ENCODE results near the gene RGS16. TPM values are rescaled to one million over a fixed set of nuclear protein-coding genes. Genes with fewer than 3 reads are reported as not detected.

RGS16 gene
- total RNA-seq, 1 donor from 2014 or later: 1.2 TPM

DNA sequence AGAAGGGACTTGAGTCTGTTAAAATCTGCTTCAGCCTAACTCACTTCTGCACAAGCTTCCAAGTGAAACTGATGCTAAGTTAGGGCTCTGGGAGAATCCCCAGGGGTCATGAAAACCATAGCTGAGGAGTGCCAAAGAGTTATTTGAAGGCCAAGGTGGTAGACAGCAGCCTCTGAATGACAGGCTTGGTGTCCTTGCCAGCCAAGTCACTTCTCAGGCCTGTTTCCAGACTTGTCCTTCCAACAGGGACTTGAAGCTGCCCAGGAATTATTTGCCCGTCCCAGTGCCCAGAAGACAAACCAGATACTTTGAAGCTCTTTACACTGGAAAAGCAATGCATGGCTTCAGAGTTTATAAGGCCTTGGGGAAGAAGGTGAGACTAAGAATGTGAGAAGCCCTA, 48.7 kb downstream of the RGS16 start:
- no peak overlapping the region for H3K4me3 ChIP-seq
- no peak for DNase-seq (ENCODE audit: extremely low spot score in 2 of 2)
- no peaks in the 10 kb centered on the region for H3K4me1 ChIP-seq
- no peaks in the 10 kb centered on the region for H3K27me3 ChIP-seq
- intact Hi-C loops (cut with DNase I): no loop called here
- H3K9me3 ChIP-seq: no peaks in the 10 kb centered on the region
- TF ChIP-seq, protein P1, sequence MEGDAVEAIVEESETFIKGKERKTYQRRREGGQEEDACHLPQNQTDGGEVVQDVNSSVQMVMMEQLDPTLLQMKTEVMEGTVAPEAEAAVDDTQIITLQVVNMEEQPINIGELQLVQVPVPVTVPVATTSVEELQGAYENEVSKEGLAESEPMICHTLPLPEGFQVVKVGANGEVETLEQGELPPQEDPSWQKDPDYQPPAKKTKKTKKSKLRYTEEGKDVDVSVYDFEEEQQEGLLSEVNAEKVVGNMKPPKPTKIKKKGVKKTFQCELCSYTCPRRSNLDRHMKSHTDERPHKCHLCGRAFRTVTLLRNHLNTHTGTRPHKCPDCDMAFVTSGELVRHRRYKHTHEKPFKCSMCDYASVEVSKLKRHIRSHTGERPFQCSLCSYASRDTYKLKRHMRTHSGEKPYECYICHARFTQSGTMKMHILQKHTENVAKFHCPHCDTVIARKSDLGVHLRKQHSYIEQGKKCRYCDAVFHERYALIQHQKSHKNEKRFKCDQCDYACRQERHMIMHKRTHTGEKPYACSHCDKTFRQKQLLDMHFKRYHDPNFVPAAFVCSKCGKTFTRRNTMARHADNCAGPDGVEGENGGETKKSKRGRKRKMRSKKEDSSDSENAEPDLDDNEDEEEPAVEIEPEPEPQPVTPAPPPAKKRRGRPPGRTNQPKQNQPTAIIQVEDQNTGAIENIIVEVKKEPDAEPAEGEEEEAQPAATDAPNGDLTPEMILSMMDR (IDR thresholded peaks at IDR 0.05): no peak
- TF ChIP-seq POLR2A (IDR thresholded peaks at IDR 0.05) (no peak), POLR2AphosphoS5 (IDR thresholded peaks at IDR 0.05; ENCODE audit: insufficient read depth in 1 of 2, low read depth in 1 of 2) (no peak)
- H3K36me3 ChIP-seq: no peaks in the 10 kb centered on the region
- no peak overlapping the region for H3K27ac ChIP-seq

DNA sequence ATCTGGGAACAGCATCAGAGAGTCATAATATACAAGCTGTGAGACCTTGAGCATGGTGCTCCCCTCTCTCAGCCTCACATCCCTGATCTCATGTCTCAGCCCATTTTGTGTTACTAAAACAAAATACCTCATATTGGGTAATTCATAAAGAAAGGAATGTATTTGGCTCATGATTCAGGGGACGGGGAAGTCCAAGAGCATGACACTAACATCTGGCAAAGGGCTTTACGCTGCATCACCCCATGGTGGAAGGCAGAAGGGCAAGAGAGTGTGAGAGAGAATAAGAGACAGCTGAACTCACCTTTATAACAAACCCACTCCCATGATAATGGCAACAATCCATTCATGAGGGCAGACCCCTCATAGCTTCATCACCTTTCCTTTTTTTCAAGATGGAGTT, 51.7 kb downstream of the RGS16 start:
- TF ChIP-seq, protein P1 (IDR thresholded peaks at IDR 0.05): no peak
- no peak for TF ChIP-seq POLR2AphosphoS5 (IDR thresholded peaks at IDR 0.05; ENCODE audit: insufficient read depth in 1 of 2, low read depth in 1 of 2)
- TF ChIP-seq POLR2A (IDR thresholded peaks at IDR 0.05): no peak
- intact Hi-C loops (cut with DNase I): no loop called here
- H3K9me3 ChIP-seq: no peaks in the 10 kb centered on the region
- no peaks in the 10 kb centered on the region for H3K4me1 ChIP-seq
- no peak overlapping the region for H3K27ac ChIP-seq
- no peaks in the 10 kb centered on the region for H3K27me3 ChIP-seq
- DNase-seq (ENCODE audit: extremely low spot score in 2 of 2): no peak
- H3K36me3 ChIP-seq: no peaks in the 10 kb centered on the region
- no peak overlapping the region for H3K4me3 ChIP-seq

DNA sequence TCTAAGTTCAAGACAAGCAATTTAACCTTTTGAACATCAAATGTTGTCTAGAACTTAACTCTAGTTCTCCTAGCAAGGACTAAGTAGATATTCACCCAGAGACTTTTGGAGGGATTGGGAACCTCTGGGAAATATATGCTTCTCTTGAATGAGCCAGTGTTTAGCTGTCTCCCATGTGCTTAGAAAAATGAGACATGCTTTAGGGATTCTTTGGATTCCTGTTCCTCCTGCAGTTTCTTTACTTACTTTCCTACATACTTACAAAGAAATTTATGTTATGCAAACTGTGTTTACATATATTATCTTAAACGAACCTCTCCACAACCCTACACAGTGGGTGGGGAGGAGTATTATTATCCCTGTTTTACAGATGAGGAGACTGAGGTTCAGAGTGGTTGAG, 54.4 kb downstream of the RGS16 start:
- no peaks in the 10 kb centered on the region for H3K4me1 ChIP-seq
- no peaks in the 10 kb centered on the region for H3K27me3 ChIP-seq
- H3K36me3 ChIP-seq: no peaks in the 10 kb centered on the region
- intact Hi-C loops (cut with DNase I): no loop called here
- no peaks in the 10 kb centered on the region for H3K9me3 ChIP-seq
- H3K4me3 ChIP-seq: no peak overlapping the region
- no peak overlapping the region for H3K27ac ChIP-seq
- TF ChIP-seq POLR2AphosphoS5 (IDR thresholded peaks at IDR 0.05; ENCODE audit: insufficient read depth in 1 of 2, low read depth in 1 of 2): no peak
- TF ChIP-seq, protein P1 (IDR thresholded peaks at IDR 0.05): no peak
- TF ChIP-seq POLR2A (IDR thresholded peaks at IDR 0.05): no peak
- DNase-seq (ENCODE audit: extremely low spot score in 2 of 2): no peak

DNA sequence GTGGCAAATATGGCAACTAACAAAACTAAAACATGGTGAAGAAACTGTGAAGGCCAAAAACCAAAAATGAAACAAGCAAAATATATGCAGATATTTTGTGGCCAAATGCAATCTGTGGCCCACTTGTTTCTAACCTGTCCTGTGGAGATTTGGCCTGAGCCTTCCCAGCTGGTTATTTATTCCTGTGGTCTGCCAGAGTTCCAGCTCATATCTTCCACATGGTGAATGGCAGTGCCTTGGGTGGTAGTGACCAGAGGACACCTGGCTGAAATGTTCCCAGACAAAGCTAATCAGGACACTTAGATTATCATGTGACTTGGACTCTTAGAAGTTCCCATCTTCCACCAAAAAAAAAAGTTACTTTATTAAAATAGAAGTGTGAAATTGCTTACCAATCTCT, 54.8 kb downstream of the RGS16 start:
- no peaks in the 10 kb centered on the region for H3K9me3 ChIP-seq
- no peaks in the 10 kb centered on the region for H3K27me3 ChIP-seq
- TF ChIP-seq POLR2A (IDR thresholded peaks at IDR 0.05): no peak
- TF ChIP-seq POLR2AphosphoS5 (IDR thresholded peaks at IDR 0.05; ENCODE audit: insufficient read depth in 1 of 2, low read depth in 1 of 2): no peak
- TF ChIP-seq, protein P1 (IDR thresholded peaks at IDR 0.05): no peak
- no peak overlapping the region for H3K4me3 ChIP-seq
- H3K4me1 ChIP-seq: no peaks in the 10 kb centered on the region
- DNase-seq (ENCODE audit: extremely low spot score in 2 of 2): no peak
- intact Hi-C loops (cut with DNase I): no loop called here
- H3K36me3 ChIP-seq: no peaks in the 10 kb centered on the region
- no peak overlapping the region for H3K27ac ChIP-seq

Small RNA genes within 50 kb of the gene (small RNA-seq; reads per million reads assigned to genes)
- not detected for gene RF00017

Other genes starting within 250 kb of the RGS16 start
- 2,462 TPM for gene GLUL, start 212.6 kb downstream of the RGS16 start, total RNA-seq
- not detected for gene TEDDM1, start 203.7 kb downstream of the RGS16 start, total RNA-seq
- gene RGSL1, start 154.2 kb downstream of the RGS16 start, total RNA-seq: not detected
- 5.4 TPM for gene RNASEL, start 15.1 kb downstream of the RGS16 start, total RNA-seq
- gene RGS8, start 80.2 kb upstream of the RGS16 start, total RNA-seq: not detected
- 16.2 TPM for gene NPL, start 185.4 kb upstream of the RGS16 start, total RNA-seq
- 88.6 TPM for gene DHX9, start 235.0 kb upstream of the RGS16 start, total RNA-seq